HAP-1 (cell line): ENCODE data around the gene UROC1.

ENCODE experiments used
- DNase-seq, 2 experiments: peaks; one replicate each; pipeline ENCODE4 v3.0.0-alpha.2; 2016 to 2020; ENCODE audit warnings: low spot score in 2 of 2
- H3K27me3 ChIP-seq: fragments of 250-450 bp; sonication (Bioruptor Pico); 2 replicates; pipeline ENCODE4 v1.5.1; 2020; ENCODE audit warnings: low read depth, mild to moderate bottlenecking, moderate library complexity
- H3K36me3 ChIP-seq: fragments of 250-450 bp; sonication (Bioruptor Pico); replicated peaks from 2 replicates; pipeline ENCODE4 v1.5.1; 2020; ENCODE audit warnings: mild to moderate bottlenecking
- H3K4me1 ChIP-seq: fragments of 250-450 bp; sonication (Bioruptor Pico); 2 replicates; pipeline ENCODE4 v1.5.1; 2020; ENCODE audit warnings: mild to moderate bottlenecking
- H3K4me3 ChIP-seq: fragments of 250-450 bp; sonication (Bioruptor Pico); 2 replicates; pipeline ENCODE4 v1.5.1; 2020; ENCODE audit warnings: mild to moderate bottlenecking, moderate library complexity
- H3K9me3 ChIP-seq: fragments of 250-450 bp; sonication (Bioruptor Pico); 2 replicates; pipeline ENCODE4 v1.5.1; 2020; ENCODE audit warnings: mild to moderate bottlenecking, moderate library complexity
- in situ Hi-C: fragments of 300-500 bp; cut with MboI; formaldehyde crosslinking; loops from 3 replicates; pipeline ENCODE4 v1.14.3; 2020; ENCODE audit warnings: low sequenced_read_pairs, inconsistent platforms, mixed read lengths

UROC1 gene

DNA sequence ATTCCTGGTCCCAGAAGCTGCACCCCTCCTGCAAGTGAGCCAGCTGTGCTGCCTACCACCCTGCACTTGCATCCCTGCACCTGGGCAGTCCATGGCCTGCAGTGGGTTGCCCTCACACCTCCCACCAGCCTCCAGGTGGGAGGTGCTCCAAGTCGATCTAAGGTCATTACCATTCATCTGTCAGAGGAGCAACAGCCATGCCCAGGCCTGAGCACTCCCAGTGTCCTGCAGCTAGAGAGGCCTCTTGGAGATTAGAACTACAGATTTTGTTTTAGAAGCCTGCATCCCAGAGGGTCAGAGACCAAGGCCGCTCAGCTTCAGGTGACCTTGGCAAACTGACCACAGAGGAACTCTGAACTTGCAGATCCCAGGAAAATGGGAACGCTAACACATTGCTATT lies 32.9 kb downstream of the UROC1 start:
- Histone ChIP-seq H3K9me3 (no peaks in the 10 kb centered on the region), H3K36me3 (no peaks in the 10 kb centered on the region), H3K27me3 (no peaks in the 10 kb centered on the region), H3K4me1 (peaks cover 12% of the 10 kb centered on the region), H3K4me3 (no peak overlapping the region)
- in situ Hi-C loops: no loop called here
- no peak for DNase-seq

DNA sequence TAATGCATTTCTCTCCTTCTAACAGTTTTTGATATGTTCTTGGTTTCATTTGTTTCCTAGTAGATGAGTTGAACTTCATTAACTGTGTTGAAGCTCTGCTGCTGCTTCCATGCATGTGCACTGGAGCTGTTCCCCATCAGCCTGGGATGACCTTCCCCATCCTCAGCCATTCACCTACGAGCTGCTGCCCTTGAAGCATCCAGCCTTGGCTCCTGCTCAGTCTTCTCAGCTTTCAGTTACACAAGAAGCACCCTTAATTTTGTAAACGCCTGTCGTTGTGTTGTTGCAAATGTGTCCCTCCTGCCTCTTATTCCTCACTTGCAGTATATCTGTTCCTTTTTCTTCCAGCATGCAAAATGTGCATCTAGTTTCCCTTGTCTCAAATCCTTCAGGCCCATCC lies 33.4 kb downstream of the UROC1 start:
- H3K27me3 ChIP-seq: no peaks in the 10 kb centered on the region
- H3K4me1 ChIP-seq: peaks cover 12% of the 10 kb centered on the region
- no peak for DNase-seq
- no peak overlapping the region for H3K4me3 ChIP-seq
- no peaks in the 10 kb centered on the region for H3K9me3 ChIP-seq
- in situ Hi-C loops: no loop called here
- no peaks in the 10 kb centered on the region for H3K36me3 ChIP-seq

DNA sequence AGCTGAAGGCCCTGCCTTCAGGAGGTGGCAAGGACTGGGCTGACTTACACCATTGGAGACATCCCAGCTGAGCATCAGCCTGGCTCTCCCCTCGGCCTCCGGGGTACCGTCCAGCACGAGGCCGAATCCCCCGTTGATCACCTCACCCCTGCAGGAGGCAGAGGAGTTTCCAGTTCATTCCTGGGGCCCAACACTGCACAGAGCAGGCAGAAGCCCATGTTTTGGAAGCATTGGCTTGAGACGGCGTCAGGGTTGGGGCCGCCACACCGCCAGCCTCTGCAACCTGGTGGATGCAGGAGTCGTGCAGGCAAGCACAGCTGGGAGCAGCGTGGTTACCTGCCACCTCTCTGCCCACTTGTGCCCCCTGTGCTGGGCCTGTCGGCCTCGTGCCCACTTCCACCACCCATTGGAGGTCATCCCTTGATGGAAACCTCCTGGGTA lies 34.2 kb downstream of the UROC1 start:
- Histone ChIP-seq H3K4me1 (peaks cover 12% of the 10 kb centered on the region), H3K27me3 (no peaks in the 10 kb centered on the region), H3K4me3 (no peak overlapping the region), H3K9me3 (no peaks in the 10 kb centered on the region), H3K36me3 (no peaks in the 10 kb centered on the region)
- no peak for DNase-seq
- in situ Hi-C loops: no loop called here

DNA sequence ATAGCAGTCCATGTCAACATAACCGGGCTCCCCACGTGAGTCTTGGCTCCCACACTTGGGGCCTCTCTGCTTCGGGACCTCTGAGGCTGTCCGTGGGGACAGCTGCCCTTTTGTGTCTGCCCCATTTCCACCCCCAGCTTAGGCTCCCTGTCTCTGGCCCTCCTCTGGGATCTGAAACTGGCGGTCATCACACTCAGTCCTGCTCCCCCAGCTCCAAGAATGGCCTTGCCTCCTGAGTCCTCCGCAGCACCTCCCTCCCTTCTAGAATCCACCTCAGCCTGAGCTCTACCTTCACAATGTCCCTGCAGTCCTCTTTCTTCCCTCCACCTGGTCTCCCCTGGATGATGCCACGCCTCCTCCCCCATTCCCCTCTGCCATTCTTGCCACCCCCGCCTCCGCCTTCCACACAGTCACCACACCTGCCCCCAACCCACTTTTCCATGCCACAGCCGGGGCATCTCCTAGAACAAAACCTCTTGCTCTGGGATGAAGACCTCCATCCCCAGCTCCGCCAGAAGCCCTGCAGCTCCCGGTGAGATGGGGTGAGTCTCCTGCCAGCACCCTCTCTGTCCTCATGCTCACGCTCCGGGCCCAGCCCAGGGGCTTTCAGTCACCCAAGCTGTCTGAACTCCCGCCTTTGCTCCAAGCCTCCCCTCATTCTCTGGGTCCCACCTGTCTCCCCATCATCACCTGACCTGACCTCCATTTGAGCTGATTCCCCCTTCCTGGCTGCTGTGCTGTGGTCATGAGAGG lies 34.9 kb downstream of the UROC1 start:
- in situ Hi-C loops: no loop called here
- H3K4me1 ChIP-seq: peaks cover 12% of the 10 kb centered on the region
- H3K4me3 ChIP-seq: no peak overlapping the region
- no peaks in the 10 kb centered on the region for H3K36me3 ChIP-seq
- DNase-seq: no peak
- no peaks in the 10 kb centered on the region for H3K9me3 ChIP-seq
- H3K27me3 ChIP-seq: no peaks in the 10 kb centered on the region

DNA sequence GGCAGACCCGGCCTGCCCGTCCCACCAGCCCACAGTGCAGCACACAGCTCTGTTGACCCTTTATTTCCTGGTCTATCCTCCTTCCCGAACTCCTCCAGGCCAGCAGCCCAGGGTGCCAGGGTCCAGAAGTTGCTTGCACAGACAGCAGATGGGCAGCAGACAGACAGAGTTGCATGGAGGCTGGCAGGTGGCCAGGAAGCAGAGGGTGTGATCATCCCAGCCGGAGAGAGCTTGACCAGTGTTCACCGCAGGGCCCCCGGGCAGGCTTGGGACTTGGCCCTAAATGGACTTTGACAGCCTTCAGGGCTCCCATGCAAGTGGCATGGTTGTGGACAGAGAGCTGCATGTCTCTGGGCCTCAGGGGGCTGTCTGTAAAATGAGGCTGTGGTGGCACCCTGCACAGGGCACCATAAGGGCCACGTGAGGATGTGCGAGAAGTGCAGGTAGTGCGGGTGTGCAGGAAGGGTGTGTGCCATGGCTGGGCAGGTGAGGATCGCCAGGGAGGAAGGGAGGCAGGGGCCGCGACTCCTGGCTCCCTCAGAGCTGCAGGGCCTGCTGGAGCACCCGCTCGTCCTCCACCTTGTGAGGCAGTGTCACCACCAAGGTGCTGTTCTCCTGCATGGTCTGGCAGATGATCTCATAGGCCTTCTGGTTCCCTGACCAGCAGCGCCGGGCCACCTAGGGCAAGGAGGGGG lies 35.6 kb downstream of the UROC1 start:
- Histone ChIP-seq H3K4me3 (no peak overlapping the region), H3K4me1 (peaks cover 12% of the 10 kb centered on the region), H3K27me3 (no peaks in the 10 kb centered on the region), H3K9me3 (no peaks in the 10 kb centered on the region), H3K36me3 (no peaks in the 10 kb centered on the region)
- in situ Hi-C loops: no loop called here
- DNase-seq: no peak

DNA sequence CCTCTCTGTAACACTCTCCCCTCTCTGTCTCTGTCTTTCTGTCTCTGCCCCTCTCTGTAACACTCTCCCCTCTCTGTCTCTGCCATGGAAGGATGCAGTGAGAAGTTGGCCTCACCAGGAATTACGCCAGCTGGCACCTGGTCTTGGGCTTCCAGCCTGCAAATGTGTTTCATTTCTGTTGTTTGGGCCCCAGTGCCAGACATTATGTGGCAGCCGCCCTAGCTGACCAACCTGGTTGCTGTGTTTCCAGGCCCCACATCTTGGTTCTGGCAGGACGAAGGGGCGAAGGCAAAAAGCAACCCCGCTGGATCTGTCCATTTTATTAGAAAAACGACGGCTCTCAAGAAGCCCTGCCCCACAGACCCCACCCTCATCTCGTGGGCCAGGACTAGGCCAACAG lies 36.7 kb downstream of the UROC1 start:
- in situ Hi-C loops: no loop called here
- Histone ChIP-seq H3K27me3 (no peaks in the 10 kb centered on the region), H3K36me3 (no peaks in the 10 kb centered on the region), H3K9me3 (no peaks in the 10 kb centered on the region), H3K4me3 (no peak overlapping the region), H3K4me1 (peaks cover 12% of the 10 kb centered on the region)
- DNase-seq: no peak

DNA sequence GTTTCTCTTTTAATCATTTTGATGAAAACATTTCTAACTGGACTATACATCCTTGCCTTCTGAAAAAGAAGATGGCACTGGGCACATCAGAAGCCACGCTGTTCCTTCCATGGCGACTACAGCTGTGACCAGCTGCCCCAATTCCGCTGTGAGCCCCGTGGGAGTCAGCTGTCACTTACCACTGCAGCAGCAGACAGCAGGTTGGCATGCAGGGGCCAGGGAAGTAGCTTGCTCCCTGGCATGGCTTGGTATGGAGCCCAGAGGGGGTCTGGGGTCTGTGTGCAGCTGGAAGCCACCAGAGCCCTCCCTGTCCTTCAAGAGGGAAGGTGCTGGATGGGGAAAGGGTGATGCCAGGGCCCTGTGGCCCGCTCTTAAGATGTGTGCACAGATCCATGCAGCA lies 37.4 kb downstream of the UROC1 start:
- Histone ChIP-seq H3K9me3 (no peaks in the 10 kb centered on the region), H3K27me3 (no peaks in the 10 kb centered on the region), H3K4me1 (peaks cover 6% of the 10 kb centered on the region), H3K36me3 (no peaks in the 10 kb centered on the region), H3K4me3 (no peak overlapping the region)
- in situ Hi-C loops: no loop called here
- no peak for DNase-seq

DNA sequence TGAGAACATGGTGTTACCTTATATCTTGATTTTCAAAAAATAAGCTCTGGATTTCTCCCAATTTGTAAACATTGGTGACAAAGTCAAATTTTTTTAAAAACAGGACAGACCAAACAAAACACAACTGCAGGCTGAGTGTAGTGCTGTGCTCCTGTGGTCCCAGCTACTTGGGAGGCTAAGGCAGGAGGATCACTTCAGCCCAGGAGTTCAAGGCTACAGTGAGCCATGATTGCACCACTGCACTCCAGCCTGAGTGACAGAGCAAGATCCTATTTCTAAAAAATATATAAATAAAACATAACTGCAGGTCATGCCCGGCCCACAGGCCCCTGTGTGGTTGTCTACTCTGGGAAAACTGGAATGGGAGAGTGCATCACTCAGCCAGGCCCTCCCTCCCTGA lies 37.9 kb downstream of the UROC1 start:
- no peak for DNase-seq
- Histone ChIP-seq H3K4me3 (no peak overlapping the region), H3K4me1 (peaks cover under 1% of the 10 kb centered on the region; the same call in 1 of the 2 replicates), H3K36me3 (no peaks in the 10 kb centered on the region), H3K9me3 (no peaks in the 10 kb centered on the region), H3K27me3 (no peaks in the 10 kb centered on the region)
- in situ Hi-C loops: no loop called here

DNA sequence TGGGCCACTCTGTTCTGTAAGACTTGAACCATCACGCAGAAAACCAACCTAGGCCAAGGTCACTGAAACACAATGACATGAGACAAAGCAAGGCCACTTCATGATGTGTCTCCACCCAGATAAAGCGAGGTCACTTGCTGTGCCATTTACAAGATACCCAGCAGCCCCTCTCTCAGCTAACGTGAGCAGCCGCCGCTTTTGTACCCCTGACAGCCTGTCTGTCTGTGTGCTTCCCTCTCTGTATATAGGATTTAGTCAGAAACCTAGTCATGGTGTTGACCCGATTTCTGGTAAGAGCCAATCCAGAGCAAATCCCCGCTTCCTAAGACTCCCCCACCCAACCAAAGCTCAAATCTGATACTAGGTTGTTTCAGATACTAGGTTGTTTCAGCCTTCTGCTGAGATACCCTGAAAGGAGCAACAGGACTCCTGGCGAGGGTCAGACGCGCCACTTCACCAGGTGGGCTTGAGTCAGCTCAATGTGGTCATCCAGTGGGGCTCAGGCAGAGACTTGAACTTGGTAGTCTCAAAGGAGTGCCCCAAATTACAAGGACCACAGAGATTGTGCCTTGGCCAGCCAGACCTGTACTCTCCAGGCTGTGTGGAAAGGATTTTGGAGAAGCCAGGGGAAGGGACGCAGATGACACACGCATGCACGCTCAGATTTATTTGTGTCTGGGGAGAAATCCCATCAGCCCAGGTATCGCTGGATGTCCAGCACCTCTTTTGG lies 38.8 kb downstream of the UROC1 start:
- H3K9me3 ChIP-seq: no peaks in the 10 kb centered on the region
- no peaks in the 10 kb centered on the region for H3K27me3 ChIP-seq
- DNase-seq: no peak
- in situ Hi-C loops: no loop called here
- H3K4me1 ChIP-seq: no peaks in the 10 kb centered on the region
- no peaks in the 10 kb centered on the region for H3K36me3 ChIP-seq
- no peak overlapping the region for H3K4me3 ChIP-seq

DNA sequence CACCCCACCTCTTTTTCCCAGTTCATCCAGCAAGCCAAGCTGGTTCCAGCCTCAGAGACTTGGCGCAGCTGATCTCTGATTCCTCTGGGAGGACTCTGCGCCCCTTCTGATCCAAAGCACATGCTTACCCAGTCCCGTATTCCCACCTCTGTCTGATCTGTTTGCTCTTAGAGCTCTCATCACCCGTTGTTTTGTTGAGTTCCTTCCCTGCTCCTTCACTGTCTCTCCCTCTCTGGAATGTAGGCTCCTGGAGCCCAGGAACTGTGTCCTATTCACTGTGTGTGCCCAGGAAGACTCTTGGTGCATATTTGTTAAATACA lies 40.6 kb downstream of the UROC1 start:
- Histone ChIP-seq H3K36me3 (no peaks in the 10 kb centered on the region), H3K27me3 (no peaks in the 10 kb centered on the region), H3K4me1 (peaks cover 14% of the 10 kb centered on the region), H3K9me3 (no peaks in the 10 kb centered on the region), H3K4me3 (no peak overlapping the region)
- in situ Hi-C loops: no loop called here
- DNase-seq: no peak

DNA sequence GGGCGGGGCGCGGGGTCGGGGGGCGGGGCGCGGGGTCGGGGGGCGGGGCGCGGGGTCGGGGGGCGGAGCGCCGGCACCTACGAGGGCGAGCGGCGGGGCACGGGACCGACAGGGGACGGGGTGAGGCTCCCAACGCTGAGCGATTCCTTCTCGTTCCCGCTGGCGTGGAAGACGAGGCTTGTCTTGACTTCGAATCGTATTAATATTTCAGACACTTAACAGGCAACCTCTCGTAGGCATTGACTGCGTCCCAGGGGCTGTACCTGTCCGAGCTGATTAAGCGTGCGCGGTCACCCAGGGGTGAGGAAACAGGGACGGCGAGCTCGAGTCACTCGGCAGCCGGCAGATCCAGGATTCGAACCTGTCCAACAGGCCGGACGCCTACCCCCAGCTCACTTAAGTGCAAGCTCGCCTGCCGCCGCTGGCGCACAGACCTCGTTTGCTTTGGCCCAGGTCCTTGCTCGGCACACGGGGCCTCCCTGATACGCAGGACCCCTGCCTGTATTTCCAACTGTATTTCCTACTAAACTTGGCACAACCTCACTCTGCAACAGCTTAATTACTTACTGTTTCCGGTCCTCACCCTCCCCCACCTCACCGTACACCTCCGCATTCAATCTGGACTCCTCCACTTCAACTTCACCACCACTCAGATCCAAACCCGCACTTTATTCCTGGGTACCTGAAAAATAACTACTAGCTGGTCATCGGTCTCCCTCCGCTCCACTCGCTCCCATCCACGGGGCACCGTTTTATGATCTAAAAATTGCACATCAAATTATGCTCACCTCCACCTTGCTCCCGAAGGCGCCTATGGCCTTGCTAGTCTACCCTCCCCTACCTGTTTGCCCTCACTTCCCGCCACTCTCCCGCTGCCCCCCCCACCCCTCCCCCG lies 41.2 kb downstream of the UROC1 start:
- Histone ChIP-seq H3K36me3 (peaks cover 4% of the 10 kb centered on the region), H3K9me3 (no peaks in the 10 kb centered on the region), H3K4me1 (peaks cover 16% of the 10 kb centered on the region), H3K4me3 (peak overlapping the region; percentile 38), H3K27me3 (no peaks in the 10 kb centered on the region)
- in situ Hi-C loops: no loop called here
- DNase-seq: no peak

DNA sequence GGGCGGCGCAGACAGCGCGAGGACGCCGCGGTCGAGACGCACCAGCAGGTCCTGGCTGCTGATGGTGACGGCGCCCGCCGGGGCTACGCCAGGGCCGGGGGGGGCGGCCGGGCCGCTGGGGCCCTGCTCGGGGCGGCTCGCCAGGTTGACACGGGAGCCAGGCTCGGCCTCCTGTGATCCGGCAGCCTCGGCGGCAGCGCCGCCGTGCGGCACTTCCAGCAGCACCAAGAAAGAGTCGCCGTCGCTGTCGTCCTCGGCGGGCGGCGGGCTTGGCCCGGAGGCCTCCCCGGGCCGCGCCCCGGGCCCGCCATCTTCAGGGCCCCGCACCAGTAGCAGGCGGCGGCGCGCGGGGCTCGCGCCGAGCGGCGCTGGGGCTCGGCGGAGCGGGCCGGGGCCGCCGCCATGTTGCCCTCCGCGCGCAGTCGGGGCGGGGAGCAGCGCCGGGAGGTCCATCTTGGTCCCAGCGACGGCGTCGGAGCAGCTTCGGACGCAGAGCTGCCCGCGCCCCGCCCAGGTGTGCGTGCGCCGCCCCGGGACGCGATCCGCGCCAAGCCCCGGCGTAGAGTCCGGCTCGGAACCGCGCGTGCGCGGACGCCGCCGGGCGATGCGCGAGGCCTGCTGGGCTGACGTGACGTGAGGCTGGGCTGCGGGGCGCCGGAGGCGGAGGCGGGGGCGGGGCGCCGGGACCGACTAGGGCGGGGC lies 42.0 kb downstream of the UROC1 start, which contains the start of gene ZXDC:
ZXDC (minus strand) TSS at position 479 of the 702 bp plus-strand sequence; CDS start at position 453, 26 bp downstream.
- Histone ChIP-seq H3K27me3 (no peaks in the 10 kb centered on the region), H3K36me3 (peaks cover 12% of the 10 kb centered on the region), H3K4me1 (peaks cover 16% of the 10 kb centered on the region), H3K4me3 (peak within 1 kb of the TSS; percentile 65), H3K9me3 (no peaks in the 10 kb centered on the region)
- in situ Hi-C loops: no loop called here
- DNase-seq: peak; percentile 84 to 93
